Measurements from ENCODE around the gene FGF4. TPM values are rescaled to one million over a fixed set of nuclear protein-coding genes. Genes with fewer than 3 reads are reported as not detected.
"Not testable (repeated sequence)": the region's sequence is repeated elsewhere in the genome, so short reads cannot be mapped to it uniquely, and the experiment has no call there.

The FGF4 gene
- total RNA-seq, 2 donors from 2014 or later: 0.28 TPM; not detected in 1

GRCh38 chr11:69765498-69765995, 9.6 kb downstream of the FGF4 start:
- Histone ChIP-seq H3K27ac (no peak overlapping the region), H3K4me3 (no peak overlapping the region), H3K27me3 (replicated peaks; ENCODE audit: insufficient read depth) (no peaks in the 10 kb centered on the region), H3K36me3 (no peaks in the 10 kb centered on the region), H3K4me1 (replicated peaks) (no peaks in the 10 kb centered on the region), H3K9me3 (no peaks in the 10 kb centered on the region)
- 38% methylated on average over 10 of the region's 10 CpGs for WGBS
- TF ChIP-seq CTCF (IDR thresholded peaks at IDR 0.05) (no peak), POLR2A (IDR thresholded peaks at IDR 0.05) (no peak), POLR2AphosphoS5 (IDR thresholded peaks at IDR 0.05) (no peak)
- no peak for DNase-seq (ENCODE audit: low spot score)
- intact Hi-C loops (cut with DNase I): no loop called here

- WGBS: 94% methylated on average over 7 of the region's 7 CpGs
These were observed 10.2 kb downstream of the FGF4 start for GRCh38 chr11:69764918-69765317.

GRCh38 chr11:69760319-69760718, 14.8 kb downstream of the FGF4 start:
- Histone ChIP-seq H3K36me3 (no peaks in the 10 kb centered on the region), H3K27ac (no peak overlapping the region), H3K27me3 (replicated peaks; ENCODE audit: insufficient read depth) (no peaks in the 10 kb centered on the region), H3K4me3 (no peak overlapping the region), H3K9me3 (no peaks in the 10 kb centered on the region), H3K4me1 (replicated peaks) (no peaks in the 10 kb centered on the region)
- no peak for TF ChIP-seq POLR2A (IDR thresholded peaks at IDR 0.05)
- no peak for TF ChIP-seq POLR2AphosphoS5 (IDR thresholded peaks at IDR 0.05)
- TF ChIP-seq CTCF (IDR thresholded peaks at IDR 0.05): no peak
- DNase-seq (ENCODE audit: low spot score): no peak
- WGBS: 52% methylated on average over 4 of the region's 4 CpGs
- intact Hi-C loops (cut with DNase I): no loop called here

More at GRCh38 chr11:69764918-69765317, 10.2 kb downstream of the FGF4 start:
- intact Hi-C loops (cut with DNase I); H3K27me3 ChIP-seq (replicated peaks; ENCODE audit: insufficient read depth); H3K4me1 ChIP-seq (replicated peaks); H3K4me3 ChIP-seq; H3K36me3 ChIP-seq; H3K27ac ChIP-seq; H3K9me3 ChIP-seq; DNase-seq (ENCODE audit: low spot score): not testable (repeated sequence)

- no peak overlapping the region for H3K4me3 ChIP-seq
- DNase-seq (ENCODE audit: low spot score): no peak
- 26% methylated on average over 4 of the region's 4 CpGs for WGBS
- no peaks in the 10 kb centered on the region for H3K9me3 ChIP-seq
- no peaks in the 10 kb centered on the region for H3K27me3 ChIP-seq (replicated peaks; ENCODE audit: insufficient read depth)
- no peaks in the 10 kb centered on the region for H3K36me3 ChIP-seq
- TF ChIP-seq POLR2A (IDR thresholded peaks at IDR 0.05) (no peak), CTCF (IDR thresholded peaks at IDR 0.05) (no peak), POLR2AphosphoS5 (IDR thresholded peaks at IDR 0.05) (no peak)
- no peak overlapping the region for H3K27ac ChIP-seq
- no peaks in the 10 kb centered on the region for H3K4me1 ChIP-seq (replicated peaks)
- intact Hi-C loops (cut with DNase I): no loop called here
These were observed 22.3 kb downstream of the FGF4 start for GRCh38 chr11:69752890-69753289.

GRCh38 chr11:69750875-69751597, 24.1 kb downstream of the FGF4 start:
- TF ChIP-seq CTCF (IDR thresholded peaks at IDR 0.05) (no peak), POLR2AphosphoS5 (IDR thresholded peaks at IDR 0.05) (no peak), POLR2A (IDR thresholded peaks at IDR 0.05) (no peak)
- H3K36me3 ChIP-seq: no peaks in the 10 kb centered on the region
- DNase-seq (ENCODE audit: low spot score): no peak
- no peaks in the 10 kb centered on the region for H3K27me3 ChIP-seq (replicated peaks; ENCODE audit: insufficient read depth)
- intact Hi-C loops (cut with DNase I): no loop called here
- no peak overlapping the region for H3K27ac ChIP-seq
- H3K9me3 ChIP-seq: no peaks in the 10 kb centered on the region
- H3K4me1 ChIP-seq (replicated peaks): no peaks in the 10 kb centered on the region
- WGBS: 76% methylated on average over 11 of the region's 11 CpGs
- H3K4me3 ChIP-seq: no peak overlapping the region
